Measurements from ENCODE around the gene KCNQ1. TPM values are rescaled to one million over a fixed set of nuclear protein-coding genes. Genes with fewer than 3 reads are reported as not detected.
"Not testable (repeated sequence)": the region's sequence is repeated elsewhere in the genome, so short reads cannot be mapped to it uniquely, and the experiment has no call there.

Gene KCNQ1
- total RNA-seq, 1 experiment from 2014 or later = not detected

GRCh38 chr11:2625183-2625582 is 180.4 kb downstream of the KCNQ1 start:
- no peak for DNase-seq (ENCODE audit: extremely low read depth, low read depth)

GRCh38 chr11:2630679-2631078 is 185.9 kb downstream of the KCNQ1 start:
- DNase-seq (ENCODE audit: extremely low read depth, low read depth) = no peak

- no peak for DNase-seq (ENCODE audit: extremely low read depth, low read depth)
Measured at GRCh38 chr11:2631161-2631560, 186.4 kb downstream of the KCNQ1 start.

- not testable (repeated sequence) for DNase-seq (ENCODE audit: extremely low read depth, low read depth)
Measured at GRCh38 chr11:2639763-2640162, 195.0 kb downstream of the KCNQ1 start.

GRCh38 chr11:2641623-2642022 is 196.8 kb downstream of the KCNQ1 start:
- DNase-seq (ENCODE audit: extremely low read depth, low read depth) = no peak

GRCh38 chr11:2643746-2644145 is 198.9 kb downstream of the KCNQ1 start:
- DNase-seq (ENCODE audit: extremely low read depth, low read depth) = no peak

- DNase-seq (ENCODE audit: extremely low read depth, low read depth) = no peak
Measured at GRCh38 chr11:2644844-2645778, 200.3 kb downstream of the KCNQ1 start.

- DNase-seq (ENCODE audit: extremely low read depth, low read depth) = no peak
Measured at GRCh38 chr11:2645779-2646118, 200.9 kb downstream of the KCNQ1 start.

GRCh38 chr11:2647167-2647566 is 202.4 kb downstream of the KCNQ1 start:
- DNase-seq (ENCODE audit: extremely low read depth, low read depth) = no peak

GRCh38 chr11:2647953-2648352 is 203.1 kb downstream of the KCNQ1 start:
- no peak for DNase-seq (ENCODE audit: extremely low read depth, low read depth)

GRCh38 chr11:2649400-2649799 is 204.6 kb downstream of the KCNQ1 start:
- DNase-seq (ENCODE audit: extremely low read depth, low read depth) = no peak

GRCh38 chr11:2649848-2650247 is 205.0 kb downstream of the KCNQ1 start:
- no peak for DNase-seq (ENCODE audit: extremely low read depth, low read depth)

- no peak for DNase-seq (ENCODE audit: extremely low read depth, low read depth)
Measured at GRCh38 chr11:2650343-2650867, 205.6 kb downstream of the KCNQ1 start.

- no peak for DNase-seq (ENCODE audit: extremely low read depth, low read depth)
Measured at GRCh38 chr11:2651054-2651617, 206.3 kb downstream of the KCNQ1 start.

- DNase-seq (ENCODE audit: extremely low read depth, low read depth) = no peak
Measured at GRCh38 chr11:2651826-2652271, 207.0 kb downstream of the KCNQ1 start.

GRCh38 chr11:2652333-2653197 is 207.8 kb downstream of the KCNQ1 start:
- no peak for DNase-seq (ENCODE audit: extremely low read depth, low read depth)

- DNase-seq (ENCODE audit: extremely low read depth, low read depth) = no peak
Measured at GRCh38 chr11:2653198-2653551, 208.4 kb downstream of the KCNQ1 start.

- DNase-seq (ENCODE audit: extremely low read depth, low read depth) = no peak
Measured at GRCh38 chr11:2653930-2654739, 209.3 kb downstream of the KCNQ1 start.

- no peak for DNase-seq (ENCODE audit: extremely low read depth, low read depth)
Measured at GRCh38 chr11:2655016-2655719, 210.4 kb downstream of the KCNQ1 start.
